GM21526 (cell line): ENCODE measurements around the gene RARRES2.

Experiments
- ATAC-seq: cut with Tn5 transposase; IDR thresholded peaks from one replicate; pipeline ENCODE4 v1.9.1; 2021; ENCODE audit warnings: moderate library complexity; ENCODE audit not compliant: unreplicated experiment, low FRiP score

Gene RARRES2

GRCh38 chr7:150377635-150378034 lies 36.2 kb upstream of the RARRES2 start:
- ATAC-seq, result no peak

DNA sequence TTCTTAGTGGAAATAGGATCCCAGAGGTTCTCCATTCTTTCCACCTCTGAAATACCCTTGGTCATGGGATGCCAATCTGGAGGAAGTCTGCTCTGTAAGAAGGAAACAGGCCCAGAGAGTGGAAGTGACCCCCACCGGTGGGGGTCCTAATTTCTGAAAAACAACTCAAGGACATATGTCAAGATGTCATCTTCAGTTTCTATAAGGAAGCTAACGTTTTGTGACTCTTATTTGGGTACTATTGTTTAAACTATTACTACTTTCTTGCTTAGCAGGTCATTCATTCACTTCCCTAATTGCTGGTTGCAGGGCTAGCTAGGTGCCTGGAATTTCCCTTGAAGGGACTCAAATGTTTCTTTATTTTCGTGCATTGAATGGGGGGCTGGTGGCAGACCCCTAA lies 35.8 kb upstream of the RARRES2 start:
- no peak for ATAC-seq

DNA sequence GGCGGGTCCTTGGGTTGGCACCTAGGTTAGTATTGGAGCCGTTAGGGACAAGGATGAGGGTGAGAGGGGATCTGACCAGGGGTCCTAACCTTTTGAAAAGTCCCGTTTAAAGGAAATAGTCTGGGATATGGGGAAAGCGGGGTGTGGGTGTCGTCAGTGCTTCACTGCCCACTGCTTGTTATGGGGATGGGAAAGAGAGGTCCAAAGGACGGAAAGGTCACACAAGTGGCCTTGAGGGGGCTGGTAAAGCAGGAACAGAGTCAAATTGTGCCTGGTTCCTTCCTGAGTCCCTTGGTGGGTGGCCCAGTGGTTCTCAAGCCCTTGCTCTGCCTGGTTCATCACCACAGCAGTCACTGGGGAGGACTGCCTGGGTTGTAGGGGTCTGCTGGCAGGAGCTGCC lies 35.1 kb upstream of the RARRES2 start:
- ATAC-seq, result no peak

DNA sequence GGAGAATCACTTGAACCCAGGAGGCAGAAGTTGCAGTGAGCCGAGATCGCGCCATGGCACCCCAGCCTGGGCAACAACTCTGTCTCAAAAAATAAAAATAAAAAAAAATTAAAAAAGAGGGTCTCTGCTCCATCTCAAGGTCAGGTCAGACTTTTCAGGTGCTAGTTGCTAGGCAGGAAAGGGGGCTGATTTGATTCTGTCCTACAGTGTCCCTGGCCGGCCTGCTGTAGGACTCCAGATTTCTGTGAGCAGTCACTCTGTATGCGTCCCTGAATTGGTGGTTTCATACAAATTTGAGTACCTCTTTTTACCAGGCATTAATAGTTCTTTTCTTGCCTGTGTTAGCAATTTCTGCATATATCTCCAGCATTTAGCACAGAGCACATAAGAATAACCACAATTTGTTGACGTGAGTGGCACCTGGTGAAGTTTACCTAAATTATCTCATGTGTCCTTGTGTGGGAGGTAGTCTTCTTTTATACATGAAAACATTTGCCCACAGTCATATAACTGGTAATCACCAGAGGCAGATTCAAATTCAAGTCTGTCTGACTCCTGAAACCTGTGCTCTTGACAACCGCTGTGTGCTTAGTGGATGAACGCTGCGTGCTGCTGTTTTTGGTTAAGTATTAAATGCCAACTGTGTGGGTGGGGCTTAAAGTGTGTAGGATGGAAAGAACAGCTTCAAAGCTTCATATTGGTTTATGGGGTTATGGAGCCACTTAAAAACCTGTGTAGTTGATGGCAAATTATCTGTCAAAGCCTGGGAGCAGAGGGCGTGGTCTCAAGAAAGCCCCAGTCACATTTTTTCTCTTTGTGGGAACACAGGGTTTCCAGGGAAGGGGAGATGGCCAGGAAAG lies 34.5 kb upstream of the RARRES2 start:
- no peak for ATAC-seq

- ATAC-seq, result no peak
Measured at GRCh38 chr7:150374472-150374871, 33.0 kb upstream of the RARRES2 start.

GRCh38 chr7:150374026-150374425 lies 32.6 kb upstream of the RARRES2 start:
- ATAC-seq, result no peak

- ATAC-seq, result no peak
Measured at GRCh38 chr7:150373049-150373801, 31.8 kb upstream of the RARRES2 start.

DNA sequence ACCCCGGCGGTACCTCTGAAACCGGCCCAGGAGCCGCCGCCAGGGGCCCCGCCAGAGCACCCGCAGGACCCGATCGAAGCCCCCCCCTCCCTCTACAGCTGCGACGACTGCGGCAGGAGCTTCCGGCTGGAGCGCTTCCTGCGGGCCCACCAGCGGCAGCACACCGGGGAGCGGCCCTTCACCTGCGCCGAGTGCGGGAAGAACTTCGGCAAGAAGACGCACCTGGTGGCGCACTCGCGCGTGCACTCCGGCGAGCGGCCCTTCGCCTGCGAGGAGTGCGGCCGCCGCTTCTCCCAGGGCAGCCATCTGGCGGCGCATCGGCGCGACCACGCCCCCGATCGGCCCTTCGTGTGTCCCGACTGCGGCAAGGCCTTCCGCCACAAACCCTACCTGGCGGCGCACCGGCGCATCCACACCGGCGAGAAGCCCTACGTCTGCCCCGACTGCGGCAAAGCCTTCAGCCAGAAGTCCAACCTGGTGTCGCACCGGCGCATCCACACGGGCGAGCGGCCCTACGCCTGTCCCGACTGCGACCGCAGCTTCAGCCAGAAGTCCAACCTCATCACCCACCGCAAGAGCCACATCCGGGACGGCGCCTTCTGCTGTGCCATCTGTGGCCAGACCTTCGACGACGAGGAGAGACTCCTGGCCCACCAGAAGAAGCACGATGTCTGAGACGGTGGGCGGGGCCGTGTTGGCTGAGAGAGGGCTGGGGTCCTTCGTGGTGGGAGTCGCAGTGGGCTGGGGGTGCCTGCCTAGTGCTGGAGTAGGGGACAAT lies 31.0 kb upstream of the RARRES2 start:
- no peak for ATAC-seq

GRCh38 chr7:150371996-150372270 lies 30.5 kb upstream of the RARRES2 start:
- no peak for ATAC-seq

DNA sequence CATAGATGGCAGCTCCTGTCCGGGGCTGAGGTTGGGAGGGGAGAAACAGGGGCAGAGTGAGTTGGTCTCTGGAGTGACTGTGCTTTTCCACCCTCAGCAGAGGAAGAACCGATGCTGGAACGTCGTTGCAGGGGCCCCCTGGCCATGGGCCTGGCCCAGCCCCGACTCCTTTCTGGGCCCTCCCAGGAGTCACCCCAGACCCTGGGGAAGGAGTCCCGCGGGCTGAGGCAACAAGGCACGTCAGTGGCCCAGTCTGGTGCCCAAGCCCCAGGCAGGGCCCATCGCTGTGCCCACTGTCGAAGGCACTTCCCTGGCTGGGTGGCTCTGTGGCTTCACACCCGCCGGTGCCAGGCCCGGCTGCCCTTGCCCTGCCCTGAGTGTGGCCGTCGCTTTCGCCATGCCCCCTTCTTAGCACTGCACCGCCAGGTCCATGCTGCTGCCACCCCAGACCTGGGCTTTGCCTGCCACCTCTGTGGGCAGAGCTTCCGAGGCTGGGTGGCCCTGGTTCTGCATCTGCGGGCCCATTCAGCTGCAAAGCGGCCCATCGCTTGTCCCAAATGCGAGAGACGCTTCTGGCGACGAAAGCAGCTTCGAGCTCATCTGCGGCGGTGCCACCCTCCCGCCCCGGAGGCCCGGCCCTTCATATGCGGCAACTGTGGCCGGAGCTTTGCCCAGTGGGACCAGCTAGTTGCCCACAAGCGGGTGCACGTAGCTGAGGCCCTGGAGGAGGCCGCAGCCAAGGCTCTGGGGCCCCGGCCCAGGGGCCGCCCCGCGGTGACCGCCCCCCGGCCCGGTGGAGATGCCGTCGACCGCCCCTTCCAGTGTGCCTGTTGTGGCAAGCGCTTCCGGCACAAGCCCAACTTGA lies 29.9 kb upstream of the RARRES2 start:
- no peak for ATAC-seq

- no peak for ATAC-seq
Measured at GRCh38 chr7:150370612-150371071, 29.2 kb upstream of the RARRES2 start.

- no peak for ATAC-seq
Measured at GRCh38 chr7:150369748-150370501, 28.5 kb upstream of the RARRES2 start.

GRCh38 chr7:150368884-150369747 lies 27.7 kb upstream of the RARRES2 start:
- peak; percentile 38 for ATAC-seq

- peak; percentile 43 for ATAC-seq
Measured at GRCh38 chr7:150368096-150368883, 26.9 kb upstream of the RARRES2 start, which contains the start of gene REPIN1. Gene REPIN1, plus strand, starts transcription at chr7:150368822. Its CDS starts 890 bp downstream, at chr7:150369712.

- ATAC-seq, result no peak
Measured at GRCh38 chr7:150367677-150368095, 26.3 kb upstream of the RARRES2 start.

DNA sequence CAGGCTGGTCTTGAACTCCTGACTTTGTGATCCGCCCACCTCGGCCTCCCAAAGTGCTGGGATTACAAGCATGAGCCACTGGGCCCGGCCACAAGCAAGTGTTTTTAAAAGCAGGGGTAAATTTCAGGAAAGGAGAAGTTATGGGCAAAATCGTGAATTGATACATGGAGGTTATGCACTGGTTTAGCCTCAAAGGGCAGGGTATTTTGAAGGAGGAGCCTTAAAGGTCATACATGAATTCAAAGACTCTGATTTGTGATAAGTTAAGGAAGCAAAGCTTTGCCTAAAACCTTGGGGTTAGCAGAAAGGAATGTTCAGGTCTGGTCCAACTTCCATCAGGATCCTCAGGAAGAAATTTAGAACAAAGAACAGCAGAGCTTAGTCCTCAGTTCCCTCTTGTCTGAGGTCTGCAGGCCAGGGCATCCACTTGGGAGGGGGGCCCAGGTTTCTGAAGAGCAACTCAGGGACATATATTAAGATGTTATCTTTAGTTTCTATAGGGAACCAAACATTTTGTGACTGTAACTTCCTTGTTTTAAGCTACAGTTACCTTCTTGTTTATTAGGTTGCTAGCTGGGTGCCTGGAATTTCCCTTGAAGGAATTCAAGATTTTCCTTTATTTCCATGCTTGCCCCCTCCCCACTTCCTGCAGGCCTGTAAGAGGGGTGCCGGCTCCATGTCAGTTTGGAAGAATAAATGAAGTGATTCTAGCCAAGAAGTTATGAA lies 24.4 kb upstream of the RARRES2 start:
- ATAC-seq, result no peak

DNA sequence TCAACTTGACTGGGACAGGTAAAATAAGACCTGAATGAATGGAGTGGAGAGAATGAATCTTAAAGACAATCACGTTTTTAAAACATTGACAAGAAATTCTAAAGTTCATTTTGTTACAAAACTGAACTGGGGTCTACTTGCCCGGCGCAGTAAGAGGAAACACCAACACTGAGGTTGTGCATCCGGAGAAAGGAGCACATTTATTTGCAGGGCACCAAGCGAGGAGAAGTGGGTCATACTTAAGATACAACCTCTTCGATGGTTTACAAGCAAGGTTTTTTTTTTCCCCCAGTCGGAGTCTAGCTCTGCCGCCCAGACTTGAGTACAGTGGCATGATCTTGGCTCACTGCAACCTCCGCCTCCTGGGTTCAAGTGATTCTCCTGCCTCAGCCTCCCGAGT lies 23.8 kb upstream of the RARRES2 start:
- no peak for ATAC-seq
